Sigmoid colon (tissue), 7 donors: ENCODE data around the gene ISL2. TPM values are rescaled to one million over a fixed set of nuclear protein-coding genes. Genes with fewer than 3 reads are reported as not detected.

ENCODE experiments used
- DNase-seq: peaks from one replicate; pipeline ENCODE4 v3.0.0-alpha.2; 2019
- H3K27ac ChIP-seq, 4 donors: fragments of 200-600 bp; sonication (generic); one replicate each; pipeline ENCODE4 v1.5.1; 2016 to 2019; ENCODE audit warnings: mild to moderate bottlenecking in 1 of 4
- H3K27me3 ChIP-seq, 3 donors: fragments of 200-600 bp; sonication (generic); one replicate each; pipeline ENCODE4 v1.5.1; 2019; ENCODE audit warnings: mild to moderate bottlenecking in 1 of 3
- H3K36me3 ChIP-seq, 4 donors: fragments of 200-600 bp; sonication (generic); one replicate each; pipeline ENCODE4 v1.5.1; 2016 to 2019
- H3K4me1 ChIP-seq, 4 donors: fragments of 200-600 bp; sonication (generic); one replicate each; pipeline ENCODE4 v1.5.1; 2017 to 2019
- H3K4me3 ChIP-seq, 4 donors: fragments of 200-600 bp; sonication (generic); one replicate each; pipeline ENCODE4 v1.5.1; 2017 to 2019; ENCODE audit warnings: mild to moderate bottlenecking in 2 of 4, moderate library complexity in 1 of 4
- H3K9me3 ChIP-seq, 4 donors: fragments of 200-600 bp in 3 of 4; sonication (generic) in 3 of 4; one replicate each; pipeline versions ENCODE4 v1.5.1 to v1.6.1; 2013 to 2019
- CTCF ChIP-seq, 4 experiments: fragments of 450-650 bp in 3 of 4; fragments of 200-600 bp in 1 of 4; IDR thresholded peaks; one replicate each; pipeline ENCODE4 v1.5.1; 2016 to 2019; ENCODE audit warnings: antibody characterized with exemption in 4 of 4, mild to moderate bottlenecking in 3 of 4, moderate library complexity in 2 of 4
- EP300 ChIP-seq, 4 donors: sonication (generic); formaldehyde crosslinking; IDR thresholded peaks; one replicate each; pipeline ENCODE4 v1.6.1; 2017; ENCODE audit warnings: antibody characterized with exemption in 4 of 4
- POLR2A ChIP-seq, 2 donors: fragments of 450-650 bp; IDR thresholded peaks; one replicate each; pipeline ENCODE4 v1.6.1; 2016; ENCODE audit warnings: antibody characterized with exemption in 2 of 2, mild to moderate bottlenecking in 2 of 2, moderate library complexity in 2 of 2
- POLR2AphosphoS5 ChIP-seq, 4 donors: sonication (generic); formaldehyde crosslinking; IDR thresholded peaks; one replicate each; pipeline ENCODE4 v1.6.1; 2017; ENCODE audit warnings: antibody characterized with exemption in 4 of 4
- WGBS, 2 donors: extraction: QIAGEN DNeasy Blood & Tissue Kit; methylation state at CpG; one replicate each; pipeline ENCODE4 v1.1.7; 2013; 5-methylcytosine and 5-hydroxymethylcytosine counted together
- intact Hi-C: fragments of 100-400 bp; cut with DNase I; formaldehyde crosslinking; loops from one replicate; pipeline ENCODE4 v1.15.1; 2023
- polyA plus RNA-seq, 3 donors: library from polyadenylated mRNA; stranded (reverse); fragments of 200-250 nt; gene quantifications; one replicate each; pipeline ENCODE4 v1.2.3, GENCODE V29; 2013
- total RNA-seq, 4 donors: library from RNA; depleted of rRNA; stranded (reverse); fragments of >200 nt; gene quantifications; one replicate each; pipeline ENCODE4 v1.1.0, GENCODE V29; 2016
- donor health status: healthy with polysubstance abuse.
- donor health status: Bipolar disorder and iron deficiency.
- donor health status: healthy.

Gene ISL2
- total and polyA plus RNA-seq, 7 donors: 0.52 to 6.4 (median 2.4) TPM; not detected in 1

DNA sequence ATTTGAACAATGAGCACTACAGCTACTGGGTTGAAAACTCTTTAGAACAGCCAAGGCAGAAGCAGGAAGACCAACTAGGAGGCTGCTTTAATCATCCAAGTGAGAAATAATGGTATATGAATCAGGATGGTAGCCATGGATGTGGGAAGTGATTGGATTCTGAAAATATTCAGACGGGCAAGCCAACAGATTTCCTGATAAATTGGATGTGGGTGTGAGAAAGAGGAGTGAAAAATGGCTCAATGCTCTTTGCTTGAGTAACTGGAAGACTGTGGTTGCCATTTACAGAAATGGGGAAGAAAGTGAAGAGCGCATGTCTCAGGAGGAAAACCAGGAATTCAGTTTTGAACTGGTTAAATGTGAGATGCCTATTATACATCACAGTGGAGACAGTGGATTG, 50.4 kb downstream of the ISL2 start:
- no peaks in the 10 kb centered on the region for H3K27me3 ChIP-seq

GRCh38 chr15:76390571-76390970, 54.0 kb downstream of the ISL2 start:
- no peaks in the 10 kb centered on the region for H3K27me3 ChIP-seq
- intact Hi-C loops: no loop called here
- H3K9me3 ChIP-seq: no peaks in the 10 kb centered on the region
- no peaks in the 10 kb centered on the region for H3K36me3 ChIP-seq
- TF ChIP-seq CTCF (IDR thresholded peaks at IDR 0.05) (no peak), EP300 (IDR thresholded peaks at IDR 0.05) (no peak), POLR2A (IDR thresholded peaks at IDR 0.05) (no peak), POLR2AphosphoS5 (IDR thresholded peaks at IDR 0.05) (no peak)
- H3K27ac ChIP-seq: no peak overlapping the region
- no peak overlapping the region for H3K4me3 ChIP-seq
- no peaks in the 10 kb centered on the region for H3K4me1 ChIP-seq
- no peak for DNase-seq

More for the DNA sequence above, 50.4 kb downstream of the ISL2 start:
- TF ChIP-seq POLR2AphosphoS5 (IDR thresholded peaks at IDR 0.05) (no peak), POLR2A (IDR thresholded peaks at IDR 0.05) (no peak), CTCF (IDR thresholded peaks at IDR 0.05) (no peak), EP300 (IDR thresholded peaks at IDR 0.05) (no peak)
- no peak overlapping the region for H3K4me3 ChIP-seq
- H3K27ac ChIP-seq: no peak overlapping the region
- H3K36me3 ChIP-seq: no peaks in the 10 kb centered on the region
- no peaks in the 10 kb centered on the region for H3K9me3 ChIP-seq
- no peak for DNase-seq
- WGBS, 2 donors: 96 to 99% methylated on average over 2 of the region's 2 CpGs
- H3K4me1 ChIP-seq: no peaks in the 10 kb centered on the region
- intact Hi-C loops: no loop called here

- H3K4me1 ChIP-seq: no peaks in the 10 kb centered on the region
- no peaks in the 10 kb centered on the region for H3K9me3 ChIP-seq
- intact Hi-C loops: no loop called here
- no peak for TF ChIP-seq POLR2AphosphoS5 (IDR thresholded peaks at IDR 0.05)
- no peaks in the 10 kb centered on the region for H3K36me3 ChIP-seq
- DNase-seq: no peak
- 92 to 95% methylated on average over 3 of the region's 3 CpGs for whole genome bisulfite sequencing, 2 donors
- no peak overlapping the region for H3K27ac ChIP-seq
- H3K27me3 ChIP-seq: no peaks in the 10 kb centered on the region
- no peak overlapping the region for H3K4me3 ChIP-seq
Observed at GRCh38 chr15:76391309-76391708, 54.7 kb downstream of the ISL2 start.

DNA sequence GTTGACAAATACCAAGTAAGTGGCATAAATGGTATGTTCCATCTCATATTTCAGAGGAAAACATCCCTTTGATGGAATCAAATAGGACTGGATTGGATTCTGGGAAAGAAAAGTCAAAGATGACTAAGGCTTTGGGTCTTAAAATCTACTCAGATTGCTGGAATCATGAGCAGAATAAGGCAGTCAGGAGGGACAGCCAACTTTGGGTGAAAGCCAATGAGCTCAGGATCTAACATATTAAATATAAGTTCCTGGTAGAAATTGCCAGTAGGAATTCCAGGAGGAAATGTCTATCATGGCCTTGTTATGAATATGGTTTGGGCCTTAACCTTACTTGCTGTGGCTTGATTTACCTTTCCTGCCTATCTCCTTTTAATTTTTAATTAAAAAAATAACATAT, 55.3 kb downstream of the ISL2 start:
- Histone ChIP-seq H3K9me3 (no peaks in the 10 kb centered on the region), H3K27ac (no peak overlapping the region), H3K4me3 (no peak overlapping the region), H3K27me3 (no peaks in the 10 kb centered on the region), H3K36me3 (no peaks in the 10 kb centered on the region), H3K4me1 (no peaks in the 10 kb centered on the region)
- intact Hi-C loops: no loop called here
- no peak for TF ChIP-seq POLR2AphosphoS5 (IDR thresholded peaks at IDR 0.05)
- TF ChIP-seq EP300 (IDR thresholded peaks at IDR 0.05): no peak
- no peak for TF ChIP-seq POLR2A (IDR thresholded peaks at IDR 0.05)
- TF ChIP-seq CTCF (IDR thresholded peaks at IDR 0.05): no peak
- DNase-seq: no peak

Other genes starting within 250 kb of the ISL2 start
- 100 to 1,000 TPM in 1 of 4 donors, 10 to 100 TPM in 3; 58.4 to 102 (median 82.0) TPM for gene ETFA, start 25.3 kb upstream of the ISL2 start, total RNA-seq
- gene ETFA, start 25.3 kb upstream of the ISL2 start, polyA plus RNA-seq: 100 to 1,000 TPM; 191 to 476 (median 258) TPM